GM10266 (cell line): ENCODE data around the gene CNGA2.

ENCODE experiments used
- DNase-seq: peaks from one replicate; pipeline ENCODE4 v3.0.0; 2012; ENCODE audit errors: extremely low spot score
- TF ChIP-seq, protein P1 (sequence below): IDR thresholded peaks from 2 replicates; pipeline ENCODE4 v1.5.1; 2012; ENCODE audit warnings: mild to moderate bottlenecking, low read depth; ENCODE audit not compliant: control insufficient read depth, insufficient read depth; ENCODE audit errors: missing control alignments

Gene CNGA2

DNA sequence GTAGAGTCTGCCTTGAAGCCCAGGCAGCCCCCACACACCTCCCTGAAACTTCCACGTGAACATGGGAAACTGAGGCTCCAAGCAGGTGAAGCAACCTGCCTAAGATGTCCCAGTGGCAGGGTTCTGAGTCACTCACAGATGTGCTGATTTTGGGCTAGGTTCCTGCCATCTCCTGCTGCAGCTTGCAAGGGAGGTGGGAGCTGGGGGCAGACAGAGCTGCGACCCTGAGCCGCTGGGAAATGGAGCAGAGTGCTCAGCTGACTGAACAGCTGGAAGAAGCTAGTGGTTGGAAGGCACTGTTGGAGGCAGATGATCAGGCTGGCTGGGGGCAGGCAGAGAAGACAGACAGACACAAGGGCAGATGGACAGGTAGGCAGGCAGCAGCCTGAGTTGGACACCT, 22.3 kb upstream of the CNGA2 start:
- TF ChIP-seq, protein P1, sequence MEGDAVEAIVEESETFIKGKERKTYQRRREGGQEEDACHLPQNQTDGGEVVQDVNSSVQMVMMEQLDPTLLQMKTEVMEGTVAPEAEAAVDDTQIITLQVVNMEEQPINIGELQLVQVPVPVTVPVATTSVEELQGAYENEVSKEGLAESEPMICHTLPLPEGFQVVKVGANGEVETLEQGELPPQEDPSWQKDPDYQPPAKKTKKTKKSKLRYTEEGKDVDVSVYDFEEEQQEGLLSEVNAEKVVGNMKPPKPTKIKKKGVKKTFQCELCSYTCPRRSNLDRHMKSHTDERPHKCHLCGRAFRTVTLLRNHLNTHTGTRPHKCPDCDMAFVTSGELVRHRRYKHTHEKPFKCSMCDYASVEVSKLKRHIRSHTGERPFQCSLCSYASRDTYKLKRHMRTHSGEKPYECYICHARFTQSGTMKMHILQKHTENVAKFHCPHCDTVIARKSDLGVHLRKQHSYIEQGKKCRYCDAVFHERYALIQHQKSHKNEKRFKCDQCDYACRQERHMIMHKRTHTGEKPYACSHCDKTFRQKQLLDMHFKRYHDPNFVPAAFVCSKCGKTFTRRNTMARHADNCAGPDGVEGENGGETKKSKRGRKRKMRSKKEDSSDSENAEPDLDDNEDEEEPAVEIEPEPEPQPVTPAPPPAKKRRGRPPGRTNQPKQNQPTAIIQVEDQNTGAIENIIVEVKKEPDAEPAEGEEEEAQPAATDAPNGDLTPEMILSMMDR, result no peak
- no peak for DNase-seq

DNA sequence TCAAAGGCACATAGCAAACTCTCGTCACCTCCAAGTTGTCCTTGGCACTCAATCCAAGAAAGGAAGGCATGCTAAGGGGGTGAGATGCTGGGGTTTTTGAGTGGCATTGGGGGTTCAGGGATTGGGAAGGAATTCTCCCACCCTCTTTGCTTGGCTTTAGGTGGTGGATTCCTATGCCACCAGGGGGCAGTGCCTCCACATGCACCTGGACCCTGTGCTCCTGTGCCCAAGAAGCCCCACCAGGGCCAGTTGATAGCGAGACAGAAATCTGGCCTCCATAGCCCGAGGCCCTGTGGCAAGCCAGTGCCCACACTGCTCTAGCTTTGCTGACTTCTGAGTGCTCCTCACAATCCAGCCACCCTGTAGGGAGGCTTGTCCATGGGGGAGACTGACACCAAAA, 20.7 kb upstream of the CNGA2 start:
- peak; percentile 16 for DNase-seq
- TF ChIP-seq, protein P1, result peak; percentile 32

- TF ChIP-seq, protein P1, result no peak
- DNase-seq, result no peak
These were observed 20.2 kb upstream of the CNGA2 start for GRCh38 chrX:151714362-151714761.

DNA sequence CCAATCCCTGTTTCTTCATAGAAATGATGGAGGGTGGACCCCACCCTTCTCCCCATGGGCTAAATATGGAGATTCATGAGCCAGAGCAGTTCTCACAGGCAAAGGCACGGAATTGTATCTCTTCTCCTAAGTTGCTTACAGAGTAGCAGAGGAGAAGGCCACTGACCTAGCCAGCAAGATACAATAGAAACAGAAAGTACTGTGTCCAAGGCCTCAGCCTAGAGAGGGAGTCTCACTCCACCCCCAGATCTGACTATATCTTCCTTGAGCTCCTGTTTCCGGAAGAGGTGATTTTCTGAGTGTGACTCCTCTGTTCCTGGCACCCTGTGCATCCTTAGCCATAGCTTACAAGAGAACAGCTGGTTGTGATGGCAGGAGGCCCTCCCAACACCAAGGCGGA, 18.8 kb upstream of the CNGA2 start, which contains the start of gene FATE1:
FATE1 (plus strand) TSS at position 284 of the 400 bp plus-strand sequence; CDS start at position 369, 85 bp downstream.
- no peak for DNase-seq
- TF ChIP-seq, protein P1, result no peak

- DNase-seq, result no peak
- TF ChIP-seq, protein P1, result no peak
These were observed 12.2 kb upstream of the CNGA2 start for GRCh38 chrX:151722241-151722846.

DNA sequence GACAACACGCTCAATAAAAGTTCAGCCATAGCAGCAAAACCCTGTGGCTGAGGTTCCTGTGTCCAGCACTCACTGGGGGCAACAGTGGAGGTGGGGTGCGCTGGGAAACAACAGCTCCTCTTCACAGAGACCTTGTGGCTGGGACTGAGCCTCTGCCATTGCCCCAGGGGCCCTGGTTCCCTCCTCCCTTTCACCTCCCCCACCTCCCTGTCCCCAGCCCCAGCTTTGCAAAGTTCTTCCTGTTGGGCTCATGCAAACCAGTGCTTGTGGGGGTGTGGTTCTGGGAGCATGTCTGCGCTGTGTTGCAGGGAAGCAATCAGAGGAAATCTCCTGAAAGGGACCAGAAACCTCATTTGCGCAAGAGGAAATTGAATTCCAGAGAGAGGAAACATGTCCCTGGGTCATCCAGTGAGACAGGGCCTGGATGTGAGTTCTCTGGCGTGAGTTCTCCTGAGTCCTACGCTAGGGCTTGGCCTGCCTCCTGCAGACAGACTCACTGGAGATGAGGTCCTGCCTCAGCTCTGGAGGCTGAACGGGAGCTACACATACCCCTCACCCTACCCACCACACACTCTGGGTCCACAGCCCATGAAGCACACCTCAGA, 11.3 kb upstream of the CNGA2 start:
- DNase-seq, result no peak
- TF ChIP-seq, protein P1, result no peak
